Aorta (tissue), 5 donors: ENCODE results near the gene GOSR1. TPM values are rescaled to one million over a fixed set of nuclear protein-coding genes. Genes with fewer than 3 reads are reported as not detected.
A peak's percentile ranks its signal among the peaks of the same experiment; 100 is the strongest.
"Not testable (repeated sequence)": the region's sequence is repeated elsewhere in the genome, so short reads cannot be mapped to it uniquely, and the experiment has no call there.

Experiments
- ATAC-seq: fragments of 200-7000 bp; cut with Tn5 transposase; one replicate; pipeline ENCODE4 v1.9.1; 2022; ENCODE audit warnings: moderate library complexity; ENCODE audit not compliant: low FRiP score
- DNase-seq, 2 donors: peaks; one replicate each; pipeline ENCODE4 v3.0.0-alpha.2; 2020
- H3K27ac ChIP-seq, 2 donors: one replicate each; pipeline ENCODE4 v1.5.1; 2013; ENCODE audit warnings: low read length in 2 of 2, mild to moderate bottlenecking in 2 of 2, moderate library complexity in 2 of 2, control low read depth in 1 of 2, inconsistent platforms in 1 of 2, low read depth in 1 of 2
- H3K27me3 ChIP-seq, 2 donors: one replicate each; pipeline ENCODE4 v1.6.1; 2013; ENCODE audit warnings: control low read depth in 1 of 2, low read length in 1 of 2, mild to moderate bottlenecking in 1 of 2, moderate library complexity in 1 of 2; ENCODE audit not compliant: insufficient read depth in 2 of 2, control insufficient read depth in 1 of 2
- H3K36me3 ChIP-seq, 2 donors: one replicate each; pipeline ENCODE4 v1.6.1; 2013; ENCODE audit warnings: control low read depth in 1 of 2, low read length in 1 of 2, mild to moderate bottlenecking in 1 of 2; ENCODE audit not compliant: insufficient read depth in 2 of 2, control insufficient read depth in 1 of 2
- H3K4me1 ChIP-seq, 2 donors: one replicate each; pipeline ENCODE4 v1.6.1; 2013; ENCODE audit warnings: low read length in 2 of 2, control low read depth in 1 of 2, mild to moderate bottlenecking in 1 of 2, moderate library complexity in 1 of 2; ENCODE audit not compliant: insufficient read depth in 2 of 2, control insufficient read depth in 1 of 2
- H3K4me3 ChIP-seq, 2 donors: one replicate each; pipeline ENCODE4 v1.5.1; 2013; ENCODE audit warnings: low read length in 2 of 2, control low read depth in 1 of 2, mild to moderate bottlenecking in 1 of 2
- H3K9me3 ChIP-seq: one replicate; pipeline ENCODE4 v1.6.1; 2013; ENCODE audit warnings: mild to moderate bottlenecking, low read length; ENCODE audit not compliant: control insufficient read depth
- WGBS, 2 donors: extraction: QIAGEN DNeasy Blood & Tissue Kit; methylation state at CpG; one replicate each; pipeline ENCODE4 v1.1.7; 2013; 5-methylcytosine and 5-hydroxymethylcytosine counted together
- intact Hi-C, 2 donors: fragments of 100-400 bp; cut with DNase I; formaldehyde crosslinking; loops; one replicate each; pipeline versions ENCODE4 v1.14.2 to v1.15.0; 2022
- polyA plus RNA-seq, 2 donors: library from polyadenylated mRNA; stranded (reverse); fragments of 200-250 nt; gene quantifications; one replicate each; pipeline ENCODE4 v1.2.3, GENCODE V29; 2013
- total RNA-seq, 2 donors: library from RNA; stranded (reverse); fragmentation: NEBNext Ultra II Directional; extraction: Animal tissue kit (Norgen Biotek cat#: 25700); gene quantifications; one replicate each; pipeline ENCODE4 v1.2.1, GENCODE V29; 2021
- donor health status: healthy with polysubstance abuse.
- donor health status: Bipolar disorder and iron deficiency.
- donor health status: DM: no; HTN: no; CAD: no.
- donor health status: DM: no; HTN: no; CAD: no.
- donor health status: DM: yes; HTN: yes; CAD: no.

GOSR1 gene
- total and polyA plus RNA-seq, 4 donors = 13.6 to 55.7 (median 37.9) TPM

GRCh38 chr17:30524847-30525246, 47.6 kb downstream of the GOSR1 start:
- no peak overlapping the region for H3K4me3 ChIP-seq
- no peak for DNase-seq
- ATAC-seq = no peak
- peaks cover 0 to 4% of the 10 kb centered on the region in 2 donors for H3K36me3 ChIP-seq
- H3K4me1 ChIP-seq = peaks cover 0 to 4% of the 10 kb centered on the region in 2 donors
- intact Hi-C loops = loop anchor here in 1 of 2 donors (5.0 to 10.0 kb wide), 2 partner anchors 60 to 77 kb away; no protein-coding TSS in a partner anchor
- H3K27me3 ChIP-seq = no peaks in the 10 kb centered on the region
- H3K27ac ChIP-seq = peak overlapping the region in 1 of 2 donors; percentile 10
- H3K9me3 ChIP-seq = no peaks in the 10 kb centered on the region
- WGBS, 2 donors = 12 to 22% methylated on average over 3 of the region's 3 CpGs

- H3K4me1 ChIP-seq = peaks cover 0 to 4% of the 10 kb centered on the region in 2 donors
- H3K9me3 ChIP-seq = no peaks in the 10 kb centered on the region
- no peak for DNase-seq
- peaks cover 0 to 4% of the 10 kb centered on the region in 2 donors for H3K36me3 ChIP-seq
- no peak overlapping the region for H3K4me3 ChIP-seq
- no peak for ATAC-seq
- 95 to 100% methylated on average over 2 of the region's 2 CpGs for WGBS, 2 donors
- H3K27me3 ChIP-seq = no peaks in the 10 kb centered on the region
- intact Hi-C loops = loop anchor here in 1 of 2 donors (5.0 to 10.0 kb wide), 2 partner anchors 58 to 76 kb away; no protein-coding TSS in a partner anchor
- H3K27ac ChIP-seq = no peak overlapping the region
Measured at GRCh38 chr17:30526401-30526800, 49.2 kb downstream of the GOSR1 start.

GRCh38 chr17:30528701-30529100, 51.5 kb downstream of the GOSR1 start:
- H3K4me1 ChIP-seq, H3K27me3 ChIP-seq, DNase-seq, H3K9me3 ChIP-seq, ATAC-seq, H3K4me3 ChIP-seq, H3K27ac ChIP-seq, H3K36me3 ChIP-seq: not testable (repeated sequence)
- intact Hi-C loops = loop anchor here in 1 of 2 donors (5.0 to 10.0 kb wide), 2 partner anchors 56 to 74 kb away; no protein-coding TSS in a partner anchor
- WGBS, 2 donors = 90% methylated on average over 5 of the region's 5 CpGs

GRCh38 chr17:30530346-30531025, 53.3 kb downstream of the GOSR1 start:
- H3K27me3 ChIP-seq = no peaks in the 10 kb centered on the region
- no peaks in the 10 kb centered on the region for H3K36me3 ChIP-seq
- H3K9me3 ChIP-seq = no peaks in the 10 kb centered on the region
- no peaks in the 10 kb centered on the region for H3K4me1 ChIP-seq
- no peak overlapping the region for H3K27ac ChIP-seq
- DNase-seq (no peak), ATAC-seq (no peak)
- no peak overlapping the region for H3K4me3 ChIP-seq
- intact Hi-C loops = no loop called here
- 91 to 96% methylated on average over 2 of the region's 2 CpGs for WGBS, 2 donors

- H3K9me3 ChIP-seq = no peaks in the 10 kb centered on the region
- intact Hi-C loops = no loop called here
- WGBS, 2 donors = 79 to 88% methylated on average over 2 of the region's 2 CpGs
- ATAC-seq (no peak), DNase-seq (no peak)
- no peak overlapping the region for H3K27ac ChIP-seq
- H3K27me3 ChIP-seq = no peaks in the 10 kb centered on the region
- no peaks in the 10 kb centered on the region for H3K36me3 ChIP-seq
- no peak overlapping the region for H3K4me3 ChIP-seq
- H3K4me1 ChIP-seq = no peaks in the 10 kb centered on the region
Measured at GRCh38 chr17:30532871-30533270, 55.7 kb downstream of the GOSR1 start.

- ATAC-seq (no peak), DNase-seq (peak in 1 of 2 donors; percentile 66)
- Histone ChIP-seq H3K36me3 (no peaks in the 10 kb centered on the region), H3K4me3 (no peak overlapping the region), H3K27ac (no peak overlapping the region), H3K27me3 (no peaks in the 10 kb centered on the region), H3K4me1 (no peaks in the 10 kb centered on the region), H3K9me3 (no peaks in the 10 kb centered on the region)
- 89% methylated on average over 12 of the region's 12 CpGs for WGBS, 2 donors
- intact Hi-C loops = no loop called here
Measured at GRCh38 chr17:30534298-30534697, 57.1 kb downstream of the GOSR1 start.

- intact Hi-C loops = no loop called here
- DNase-seq (peak in 1 of 2 donors; percentile 42), ATAC-seq (no peak)
- WGBS, 2 donors = 83 to 86% methylated on average over 12 of the region's 12 CpGs
- no peaks in the 10 kb centered on the region for H3K4me1 ChIP-seq
- no peaks in the 10 kb centered on the region for H3K9me3 ChIP-seq
- no peaks in the 10 kb centered on the region for H3K36me3 ChIP-seq
- H3K27ac ChIP-seq = no peak overlapping the region
- no peaks in the 10 kb centered on the region for H3K27me3 ChIP-seq
- H3K4me3 ChIP-seq = no peak overlapping the region
Measured at GRCh38 chr17:30534938-30535921, 58.0 kb downstream of the GOSR1 start.

GRCh38 chr17:30536846-30537245, 59.6 kb downstream of the GOSR1 start:
- H3K9me3 ChIP-seq, DNase-seq, H3K27ac ChIP-seq, H3K4me3 ChIP-seq, intact Hi-C loops, H3K4me1 ChIP-seq, ATAC-seq, H3K27me3 ChIP-seq, H3K36me3 ChIP-seq: not testable (repeated sequence)
- WGBS, 2 donors = 86 to 90% methylated on average over 16 of the region's 16 CpGs
